Hepatic stellate cell (primary cell): ENCODE results near the gene IL4R.
"Not testable (repeated sequence)": the region's sequence is repeated elsewhere in the genome, so short reads cannot be mapped to it uniquely, and the experiment has no call there.

Experiments
- DNase-seq: peaks from one replicate; pipeline ENCODE4 v3.0.0; 2011; ENCODE audit warnings: low spot score

Gene IL4R

GRCh38 chr16:27381236-27381635, 67.5 kb downstream of the IL4R start:
- DNase-seq: no peak

- DNase-seq: no peak
These were observed 68.4 kb downstream of the IL4R start for GRCh38 chr16:27381974-27382855.

GRCh38 chr16:27383556-27384243, 69.9 kb downstream of the IL4R start:
- no peak for DNase-seq

GRCh38 chr16:27384425-27384824, 70.7 kb downstream of the IL4R start:
- DNase-seq: no peak

- no peak for DNase-seq
These were observed 71.6 kb downstream of the IL4R start for GRCh38 chr16:27385398-27385797.

GRCh38 chr16:27386674-27387073, 72.9 kb downstream of the IL4R start:
- no peak for DNase-seq

GRCh38 chr16:27387724-27388123, 74.0 kb downstream of the IL4R start:
- DNase-seq: no peak

- no peak for DNase-seq
These were observed 75.6 kb downstream of the IL4R start for GRCh38 chr16:27389272-27389961.

GRCh38 chr16:27390151-27390550, 76.4 kb downstream of the IL4R start:
- no peak for DNase-seq

GRCh38 chr16:27392671-27393070, 78.9 kb downstream of the IL4R start:
- DNase-seq: no peak

- DNase-seq: no peak
These were observed 80.7 kb downstream of the IL4R start for GRCh38 chr16:27394516-27394915.

- DNase-seq: not testable (repeated sequence)
These were observed 84.6 kb downstream of the IL4R start for GRCh38 chr16:27398341-27398893.

- no peak for DNase-seq
These were observed 85.4 kb downstream of the IL4R start for GRCh38 chr16:27398894-27399853.

- DNase-seq: no peak
These were observed 86.2 kb downstream of the IL4R start for GRCh38 chr16:27399969-27400368.

- peak; percentile 70 for DNase-seq
These were observed 87.2 kb downstream of the IL4R start for GRCh38 chr16:27400751-27401620.

- DNase-seq: peak; percentile 54
These were observed 88.2 kb downstream of the IL4R start, which contains the start of gene IL21R for GRCh38 chr16:27401768-27402568. IL21R (plus strand) TSS chr16:27402174; CDS start chr16:27430072, 27,898 bp downstream.

GRCh38 chr16:27402569-27402963, 88.8 kb downstream of the IL4R start:
- no peak for DNase-seq

GRCh38 chr16:27402964-27403600, 89.3 kb downstream of the IL4R start:
- DNase-seq: no peak

- DNase-seq: no peak
These were observed 89.8 kb downstream of the IL4R start for GRCh38 chr16:27403601-27403992.
